ENCODE data around the gene IL17RD.

IL17RD gene

DNA sequence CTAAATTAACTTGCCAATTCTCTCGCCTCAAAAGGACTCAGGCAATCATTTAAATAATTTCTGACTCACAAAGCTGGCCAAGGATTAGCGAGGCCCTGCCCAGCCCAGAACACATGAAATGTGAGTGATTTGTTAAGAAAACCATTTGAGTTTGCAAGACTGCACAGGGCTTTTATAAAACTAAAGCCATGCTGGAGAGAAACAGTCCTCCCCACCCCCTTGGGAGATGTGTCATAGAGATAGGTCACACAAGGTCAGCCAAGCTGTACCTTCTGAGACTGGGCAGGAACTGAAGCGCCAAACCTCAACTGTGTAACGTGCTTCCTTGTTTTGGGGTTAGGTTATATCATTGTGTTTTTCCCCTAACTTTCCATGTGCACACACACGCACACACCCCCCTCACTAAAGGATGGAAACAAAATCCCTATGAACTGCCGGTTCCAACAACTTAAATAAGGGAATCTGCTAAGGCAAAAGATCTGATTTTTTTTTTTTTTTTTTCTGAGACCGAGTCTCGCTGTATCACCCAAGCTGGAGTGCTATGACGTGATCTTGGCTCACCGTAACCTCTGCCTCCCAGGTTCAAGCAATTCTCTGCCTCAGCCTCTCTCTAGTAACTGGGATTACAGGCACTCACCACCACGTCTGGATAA lies 96.6 kb downstream of the IL17RD start:
- Histone ChIP-seq H3K27ac (peak overlapping the region; percentile 59), H3K36me3 (replicated peaks) (no peaks in the 10 kb centered on the region), H3K27me3 (replicated peaks) (no peaks in the 10 kb centered on the region), H3K4me3 (ENCODE audit: low read depth, low read length) (peak overlapping the region; percentile 10)
- in situ Hi-C loops (cut with HindIII; ENCODE audit: low pct_ligation_motif_present, low sequenced_read_pairs): no loop called here
- TF ChIP-seq, protein P1, sequence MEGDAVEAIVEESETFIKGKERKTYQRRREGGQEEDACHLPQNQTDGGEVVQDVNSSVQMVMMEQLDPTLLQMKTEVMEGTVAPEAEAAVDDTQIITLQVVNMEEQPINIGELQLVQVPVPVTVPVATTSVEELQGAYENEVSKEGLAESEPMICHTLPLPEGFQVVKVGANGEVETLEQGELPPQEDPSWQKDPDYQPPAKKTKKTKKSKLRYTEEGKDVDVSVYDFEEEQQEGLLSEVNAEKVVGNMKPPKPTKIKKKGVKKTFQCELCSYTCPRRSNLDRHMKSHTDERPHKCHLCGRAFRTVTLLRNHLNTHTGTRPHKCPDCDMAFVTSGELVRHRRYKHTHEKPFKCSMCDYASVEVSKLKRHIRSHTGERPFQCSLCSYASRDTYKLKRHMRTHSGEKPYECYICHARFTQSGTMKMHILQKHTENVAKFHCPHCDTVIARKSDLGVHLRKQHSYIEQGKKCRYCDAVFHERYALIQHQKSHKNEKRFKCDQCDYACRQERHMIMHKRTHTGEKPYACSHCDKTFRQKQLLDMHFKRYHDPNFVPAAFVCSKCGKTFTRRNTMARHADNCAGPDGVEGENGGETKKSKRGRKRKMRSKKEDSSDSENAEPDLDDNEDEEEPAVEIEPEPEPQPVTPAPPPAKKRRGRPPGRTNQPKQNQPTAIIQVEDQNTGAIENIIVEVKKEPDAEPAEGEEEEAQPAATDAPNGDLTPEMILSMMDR (IDR thresholded peaks at IDR 0.05; ENCODE audit: low read depth, low read length, missing control alignments): no peak
- peak; percentile 77 for DNase-seq

DNA sequence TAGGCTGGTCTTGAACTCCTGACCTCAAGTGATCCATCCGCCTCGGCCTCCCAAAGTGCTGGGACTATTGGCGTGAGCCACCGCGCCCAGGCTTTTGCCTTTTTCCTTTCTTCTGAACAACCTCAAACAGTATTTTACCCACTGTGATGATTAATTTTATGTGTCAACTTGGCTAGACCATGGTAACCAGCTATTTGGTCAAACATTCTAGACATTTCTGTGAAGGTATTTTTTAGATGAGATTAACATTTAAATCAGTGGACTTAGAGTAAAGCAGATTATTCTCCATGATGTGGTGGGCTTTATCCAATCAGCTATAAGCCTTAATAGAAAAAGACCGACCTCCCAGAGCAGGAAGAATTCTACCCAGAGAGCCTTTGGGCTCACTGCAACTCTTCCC lies 98.7 kb downstream of the IL17RD start:
- Histone ChIP-seq H3K27me3 (replicated peaks) (no peaks in the 10 kb centered on the region), H3K36me3 (replicated peaks) (no peaks in the 10 kb centered on the region), H3K4me3 (ENCODE audit: low read depth, low read length) (no peak overlapping the region), H3K27ac (no peak overlapping the region)
- in situ Hi-C loops (cut with HindIII; ENCODE audit: low pct_ligation_motif_present, low sequenced_read_pairs): no loop called here
- no peak for DNase-seq
- TF ChIP-seq, protein P1 (IDR thresholded peaks at IDR 0.05; ENCODE audit: low read depth, low read length, missing control alignments): no peak

DNA sequence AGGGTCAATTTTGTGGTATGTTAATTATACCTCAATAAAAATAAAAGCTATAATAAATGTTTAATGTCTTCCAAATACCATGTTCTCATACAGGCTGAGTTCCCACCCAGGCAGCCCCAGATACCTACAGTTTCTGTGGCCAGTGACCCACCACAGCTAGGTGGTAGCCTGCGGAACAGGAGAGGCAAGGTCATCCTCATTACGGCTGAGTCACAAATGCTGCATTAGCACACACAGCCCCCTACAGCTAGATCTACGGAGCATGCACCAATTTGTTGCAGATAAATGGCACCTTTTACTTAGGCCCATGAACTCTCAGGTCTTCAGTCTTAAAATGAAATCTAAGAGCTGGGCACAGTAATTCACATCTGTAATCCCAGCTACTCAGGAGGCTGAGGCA lies 99.6 kb downstream of the IL17RD start:
- H3K27me3 ChIP-seq (replicated peaks): no peaks in the 10 kb centered on the region
- H3K36me3 ChIP-seq (replicated peaks): no peaks in the 10 kb centered on the region
- H3K27ac ChIP-seq: no peak overlapping the region
- TF ChIP-seq, protein P1 (IDR thresholded peaks at IDR 0.05; ENCODE audit: low read depth, low read length, missing control alignments): peak; percentile 35
- in situ Hi-C loops (cut with HindIII; ENCODE audit: low pct_ligation_motif_present, low sequenced_read_pairs): no loop called here
- no peak overlapping the region for H3K4me3 ChIP-seq (ENCODE audit: low read depth, low read length)
- peak; percentile 65 for DNase-seq

DNA sequence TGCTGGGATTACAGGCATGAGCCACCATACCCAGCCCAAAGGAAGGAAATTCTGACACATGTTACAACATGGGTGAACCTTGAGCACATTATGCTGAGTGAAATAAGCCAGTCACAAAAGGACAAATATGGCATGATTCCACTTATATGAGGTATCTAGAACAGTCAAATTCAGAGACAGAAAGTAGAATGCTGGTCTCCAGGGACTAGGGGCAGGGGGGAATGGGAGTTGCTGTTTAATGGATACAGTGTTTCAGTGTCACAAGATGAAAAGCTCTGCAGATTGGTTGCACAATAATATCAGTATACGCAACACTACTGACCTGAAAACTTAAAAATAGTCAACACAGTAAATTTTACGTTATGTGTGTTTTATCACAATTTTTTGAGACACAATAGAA lies 100.6 kb downstream of the IL17RD start:
- no peaks in the 10 kb centered on the region for H3K27me3 ChIP-seq (replicated peaks)
- no peaks in the 10 kb centered on the region for H3K36me3 ChIP-seq (replicated peaks)
- TF ChIP-seq, protein P1 (IDR thresholded peaks at IDR 0.05; ENCODE audit: low read depth, low read length, missing control alignments): no peak
- DNase-seq: no peak
- H3K4me3 ChIP-seq (ENCODE audit: low read depth, low read length): no peak overlapping the region
- in situ Hi-C loops (cut with HindIII; ENCODE audit: low pct_ligation_motif_present, low sequenced_read_pairs): no loop called here
- no peak overlapping the region for H3K27ac ChIP-seq

DNA sequence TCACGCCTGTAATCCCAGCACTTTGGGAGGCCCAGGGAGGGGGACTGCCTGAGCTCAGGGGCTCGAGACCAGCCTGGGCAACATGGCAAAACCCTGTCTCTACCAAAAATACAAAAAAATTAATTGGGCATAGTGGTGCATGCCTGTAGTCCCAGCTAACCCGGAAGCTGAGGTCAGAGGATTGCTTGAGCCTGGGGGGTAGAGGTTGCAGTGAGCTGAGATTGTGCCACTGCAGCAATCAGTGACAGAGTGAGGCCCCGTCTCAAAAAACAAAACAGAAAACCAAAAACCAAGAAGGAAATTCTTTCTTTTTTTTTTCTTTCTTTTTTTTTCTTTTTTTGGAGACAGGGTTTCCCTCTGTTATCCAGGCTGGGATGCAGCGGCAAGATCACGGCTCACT lies 101.2 kb downstream of the IL17RD start:
- no peak for DNase-seq
- no peaks in the 10 kb centered on the region for H3K36me3 ChIP-seq (replicated peaks)
- H3K27me3 ChIP-seq (replicated peaks): no peaks in the 10 kb centered on the region
- in situ Hi-C loops (cut with HindIII; ENCODE audit: low pct_ligation_motif_present, low sequenced_read_pairs): no loop called here
- H3K4me3 ChIP-seq (ENCODE audit: low read depth, low read length): no peak overlapping the region
- no peak overlapping the region for H3K27ac ChIP-seq
- TF ChIP-seq, protein P1 (IDR thresholded peaks at IDR 0.05; ENCODE audit: low read depth, low read length, missing control alignments): no peak

DNA sequence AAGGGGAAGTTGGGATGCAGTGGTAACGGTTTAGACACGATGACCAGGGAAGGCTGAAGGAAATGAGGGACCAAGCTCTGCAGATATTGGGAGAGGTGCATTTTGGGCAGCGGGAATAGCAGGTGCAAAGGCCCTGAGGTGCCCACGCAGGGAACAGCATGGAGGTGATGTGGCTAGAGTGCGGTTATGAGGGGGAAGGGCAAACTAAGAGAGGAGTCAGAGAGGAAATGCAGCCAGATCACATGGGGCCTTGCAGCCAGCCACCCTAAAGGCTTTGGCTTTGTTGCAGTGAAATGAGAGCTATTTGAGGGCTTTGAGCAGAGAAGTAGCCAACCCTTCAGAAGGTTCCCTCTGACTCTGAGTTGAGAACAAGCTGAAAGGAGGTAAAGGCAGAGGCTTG lies 102.1 kb downstream of the IL17RD start:
- in situ Hi-C loops (cut with HindIII; ENCODE audit: low pct_ligation_motif_present, low sequenced_read_pairs): no loop called here
- Histone ChIP-seq H3K36me3 (replicated peaks) (no peaks in the 10 kb centered on the region), H3K4me3 (ENCODE audit: low read depth, low read length) (no peak overlapping the region), H3K27ac (no peak overlapping the region), H3K27me3 (replicated peaks) (no peaks in the 10 kb centered on the region)
- TF ChIP-seq, protein P1 (IDR thresholded peaks at IDR 0.05; ENCODE audit: low read depth, low read length, missing control alignments): no peak
- no peak for DNase-seq

All from brain microvascular endothelial cell (primary cell).